Measurements from ENCODE around the gene TMEM161B. TPM values are rescaled to one million over a fixed set of nuclear protein-coding genes. Genes with fewer than 3 reads are reported as not detected.

The TMEM161B gene
- total and polyA plus RNA-seq, 2 of the 13 experiments (the other 11 are each of a cell fraction or from before 2014, with no cell fraction given): 15.0 to 22.1 TPM

DNA sequence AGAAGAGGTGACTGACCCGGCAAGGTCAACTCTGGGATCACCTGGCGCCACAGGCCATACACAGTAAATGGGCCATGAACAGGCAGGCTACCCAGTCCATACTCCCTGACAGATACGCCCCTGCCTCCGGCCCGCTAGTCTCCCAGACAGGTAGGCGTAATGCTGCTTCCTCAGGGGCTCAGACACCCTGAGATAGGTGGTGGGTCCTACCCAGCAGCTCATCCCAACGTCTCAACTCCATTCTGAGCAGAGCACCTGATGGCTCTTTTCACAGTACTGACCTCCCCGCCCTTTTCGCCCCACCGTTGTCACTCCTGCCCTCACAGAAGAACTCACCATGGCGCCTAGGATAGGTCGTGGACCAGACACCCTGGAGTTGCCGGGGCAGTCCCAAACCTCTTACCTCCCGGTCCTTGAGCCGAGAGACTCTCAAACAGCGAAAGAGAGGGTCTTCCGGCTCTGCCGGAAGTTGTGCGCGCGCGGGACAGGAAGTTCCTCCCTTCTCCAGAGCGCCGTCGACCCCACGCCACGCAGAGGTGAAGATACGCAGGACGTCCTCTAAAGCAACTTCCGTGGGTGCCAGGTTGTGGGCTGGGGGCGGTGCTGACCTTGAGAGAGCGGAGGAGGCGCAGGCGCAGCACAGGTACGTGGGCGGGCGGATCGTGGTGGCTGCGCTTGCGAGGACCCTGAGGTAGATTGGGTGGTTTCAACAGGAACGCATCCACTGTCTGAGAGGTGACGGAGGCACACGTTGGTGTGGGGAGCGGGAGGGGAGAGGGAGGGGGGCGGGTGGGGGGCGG is at the start of gene TMEM161B (continued):
- TF ChIP-seq ZNF460 (CRISPR knock-in tag; IDR thresholded peaks at IDR 0.05; ENCODE audit: borderline replicate concordance): no peak
- no peak for TF ChIP-seq MATR3 (CRISPR knock-in tag; IDR thresholded peaks at IDR 0.05)
- TF ChIP-seq, protein P1, sequence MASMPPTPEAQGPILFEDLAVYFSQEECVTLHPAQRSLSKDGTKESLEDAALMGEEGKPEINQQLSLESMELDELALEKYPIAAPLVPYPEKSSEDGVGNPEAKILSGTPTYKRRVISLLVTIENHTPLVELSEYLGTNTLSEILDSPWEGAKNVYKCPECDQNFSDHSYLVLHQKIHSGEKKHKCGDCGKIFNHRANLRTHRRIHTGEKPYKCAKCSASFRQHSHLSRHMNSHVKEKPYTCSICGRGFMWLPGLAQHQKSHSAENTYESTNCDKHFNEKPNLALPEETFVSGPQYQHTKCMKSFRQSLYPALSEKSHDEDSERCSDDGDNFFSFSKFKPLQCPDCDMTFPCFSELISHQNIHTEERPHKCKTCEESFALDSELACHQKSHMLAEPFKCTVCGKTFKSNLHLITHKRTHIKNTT (CRISPR knock-in tag; IDR thresholded peaks at IDR 0.05): no peak
- TF ChIP-seq ZNF441 (CRISPR knock-in tag; IDR thresholded peaks at IDR 0.05; ENCODE audit: borderline replicate concordance): peak; percentile 50; the same call in 1 of the 2 replicates
- peak; percentile 81 for TF ChIP-seq KAT7 (CRISPR knock-in tag; IDR thresholded peaks at IDR 0.05; ENCODE audit: borderline replicate concordance)
- TF ChIP-seq, protein P2, sequence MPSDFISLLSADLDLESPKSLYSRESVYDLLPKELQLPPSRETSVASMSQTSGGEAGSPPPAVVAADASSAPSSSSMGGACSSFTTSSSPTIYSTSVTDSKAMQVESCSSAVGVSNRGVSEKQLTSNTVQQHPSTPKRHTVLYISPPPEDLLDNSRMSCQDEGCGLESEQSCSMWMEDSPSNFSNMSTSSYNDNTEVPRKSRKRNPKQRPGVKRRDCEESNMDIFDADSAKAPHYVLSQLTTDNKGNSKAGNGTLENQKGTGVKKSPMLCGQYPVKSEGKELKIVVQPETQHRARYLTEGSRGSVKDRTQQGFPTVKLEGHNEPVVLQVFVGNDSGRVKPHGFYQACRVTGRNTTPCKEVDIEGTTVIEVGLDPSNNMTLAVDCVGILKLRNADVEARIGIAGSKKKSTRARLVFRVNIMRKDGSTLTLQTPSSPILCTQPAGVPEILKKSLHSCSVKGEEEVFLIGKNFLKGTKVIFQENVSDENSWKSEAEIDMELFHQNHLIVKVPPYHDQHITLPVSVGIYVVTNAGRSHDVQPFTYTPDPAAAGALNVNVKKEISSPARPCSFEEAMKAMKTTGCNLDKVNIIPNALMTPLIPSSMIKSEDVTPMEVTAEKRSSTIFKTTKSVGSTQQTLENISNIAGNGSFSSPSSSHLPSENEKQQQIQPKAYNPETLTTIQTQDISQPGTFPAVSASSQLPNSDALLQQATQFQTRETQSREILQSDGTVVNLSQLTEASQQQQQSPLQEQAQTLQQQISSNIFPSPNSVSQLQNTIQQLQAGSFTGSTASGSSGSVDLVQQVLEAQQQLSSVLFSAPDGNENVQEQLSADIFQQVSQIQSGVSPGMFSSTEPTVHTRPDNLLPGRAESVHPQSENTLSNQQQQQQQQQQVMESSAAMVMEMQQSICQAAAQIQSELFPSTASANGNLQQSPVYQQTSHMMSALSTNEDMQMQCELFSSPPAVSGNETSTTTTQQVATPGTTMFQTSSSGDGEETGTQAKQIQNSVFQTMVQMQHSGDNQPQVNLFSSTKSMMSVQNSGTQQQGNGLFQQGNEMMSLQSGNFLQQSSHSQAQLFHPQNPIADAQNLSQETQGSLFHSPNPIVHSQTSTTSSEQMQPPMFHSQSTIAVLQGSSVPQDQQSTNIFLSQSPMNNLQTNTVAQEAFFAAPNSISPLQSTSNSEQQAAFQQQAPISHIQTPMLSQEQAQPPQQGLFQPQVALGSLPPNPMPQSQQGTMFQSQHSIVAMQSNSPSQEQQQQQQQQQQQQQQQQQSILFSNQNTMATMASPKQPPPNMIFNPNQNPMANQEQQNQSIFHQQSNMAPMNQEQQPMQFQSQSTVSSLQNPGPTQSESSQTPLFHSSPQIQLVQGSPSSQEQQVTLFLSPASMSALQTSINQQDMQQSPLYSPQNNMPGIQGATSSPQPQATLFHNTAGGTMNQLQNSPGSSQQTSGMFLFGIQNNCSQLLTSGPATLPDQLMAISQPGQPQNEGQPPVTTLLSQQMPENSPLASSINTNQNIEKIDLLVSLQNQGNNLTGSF (CRISPR knock-in tag; IDR thresholded peaks at IDR 0.05): peak; percentile 69; the same call in 1 of the 2 replicates
- peak; percentile 56; the same call in 1 of the 2 replicates for TF ChIP-seq ZNF224 (CRISPR knock-in tag; IDR thresholded peaks at IDR 0.05)
- no peak for TF ChIP-seq ZNF891 (CRISPR knock-in tag; IDR thresholded peaks at IDR 0.05)
- peak; percentile 91 for TF ChIP-seq HDAC1 (CRISPR knock-in tag; IDR thresholded peaks at IDR 0.05)
- 0 out of 2 replicates have a peak, but pooled peaks have one; percentile 56 for TF ChIP-seq ZNF572 (CRISPR knock-in tag; IDR thresholded peaks at IDR 0.05)
- TF ChIP-seq NFRKB (IDR thresholded peaks at IDR 0.05): no peak
- peak; percentile 88 for TF ChIP-seq FOXK1 (CRISPR knock-in tag; IDR thresholded peaks at IDR 0.05; ENCODE audit: borderline replicate concordance, low read depth)
- TF ChIP-seq, protein P3, sequence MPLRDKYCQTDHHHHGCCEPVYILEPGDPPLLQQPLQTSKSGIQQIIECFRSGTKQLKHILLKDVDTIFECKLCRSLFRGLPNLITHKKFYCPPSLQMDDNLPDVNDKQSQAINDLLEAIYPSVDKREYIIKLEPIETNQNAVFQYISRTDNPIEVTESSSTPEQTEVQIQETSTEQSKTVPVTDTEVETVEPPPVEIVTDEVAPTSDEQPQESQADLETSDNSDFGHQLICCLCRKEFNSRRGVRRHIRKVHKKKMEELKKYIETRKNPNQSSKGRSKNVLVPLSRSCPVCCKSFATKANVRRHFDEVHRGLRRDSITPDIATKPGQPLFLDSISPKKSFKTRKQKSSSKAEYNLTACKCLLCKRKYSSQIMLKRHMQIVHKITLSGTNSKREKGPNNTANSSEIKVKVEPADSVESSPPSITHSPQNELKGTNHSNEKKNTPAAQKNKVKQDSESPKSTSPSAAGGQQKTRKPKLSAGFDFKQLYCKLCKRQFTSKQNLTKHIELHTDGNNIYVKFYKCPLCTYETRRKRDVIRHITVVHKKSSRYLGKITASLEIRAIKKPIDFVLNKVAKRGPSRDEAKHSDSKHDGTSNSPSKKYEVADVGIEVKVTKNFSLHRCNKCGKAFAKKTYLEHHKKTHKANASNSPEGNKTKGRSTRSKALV (CRISPR knock-in tag; IDR thresholded peaks at IDR 0.05): no peak
- peak; percentile 68 for TF ChIP-seq ERF (CRISPR knock-in tag; IDR thresholded peaks at IDR 0.05)
- TF ChIP-seq EED (CRISPR knock-in tag; IDR thresholded peaks at IDR 0.05): no peak
- TF ChIP-seq GATAD1 (CRISPR knock-in tag; IDR thresholded peaks at IDR 0.05): peak; percentile 95
- TF ChIP-seq, protein P4, sequence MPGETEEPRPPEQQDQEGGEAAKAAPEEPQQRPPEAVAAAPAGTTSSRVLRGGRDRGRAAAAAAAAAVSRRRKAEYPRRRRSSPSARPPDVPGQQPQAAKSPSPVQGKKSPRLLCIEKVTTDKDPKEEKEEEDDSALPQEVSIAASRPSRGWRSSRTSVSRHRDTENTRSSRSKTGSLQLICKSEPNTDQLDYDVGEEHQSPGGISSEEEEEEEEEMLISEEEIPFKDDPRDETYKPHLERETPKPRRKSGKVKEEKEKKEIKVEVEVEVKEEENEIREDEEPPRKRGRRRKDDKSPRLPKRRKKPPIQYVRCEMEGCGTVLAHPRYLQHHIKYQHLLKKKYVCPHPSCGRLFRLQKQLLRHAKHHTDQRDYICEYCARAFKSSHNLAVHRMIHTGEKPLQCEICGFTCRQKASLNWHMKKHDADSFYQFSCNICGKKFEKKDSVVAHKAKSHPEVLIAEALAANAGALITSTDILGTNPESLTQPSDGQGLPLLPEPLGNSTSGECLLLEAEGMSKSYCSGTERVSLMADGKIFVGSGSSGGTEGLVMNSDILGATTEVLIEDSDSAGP (CRISPR knock-in tag; IDR thresholded peaks at IDR 0.05; ENCODE audit: borderline replicate concordance): peak; percentile 76

Measured in HepG2 (cell line).